ENCODE measurements around the gene SRD5A1. TPM values are rescaled to one million over a fixed set of nuclear protein-coding genes. Genes with fewer than 3 reads are reported as not detected.

Gene SRD5A1
- total RNA-seq, 4 donors from 2014 or later = 3.5 to 11.5 (median 6.9) TPM

DNA sequence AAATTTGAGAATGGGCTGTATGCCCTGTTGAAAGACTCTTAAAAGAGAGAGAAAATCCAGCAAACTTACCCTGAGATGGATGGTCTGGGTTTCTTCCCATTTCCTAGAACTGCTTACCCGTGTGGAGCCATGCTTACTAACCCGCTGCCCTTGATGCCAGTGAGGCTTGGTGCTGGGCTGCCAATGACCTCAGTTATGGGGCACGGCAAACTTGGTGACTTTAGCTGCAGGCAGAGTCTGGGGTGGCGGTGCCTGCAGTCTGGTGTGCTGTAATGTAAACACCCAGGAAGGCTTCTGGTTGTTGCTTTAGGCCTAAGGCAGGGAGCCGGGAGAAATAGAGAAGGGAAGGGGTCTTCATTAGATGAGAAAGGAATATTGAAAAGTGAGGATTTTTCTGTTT, 72.7 kb downstream of the SRD5A1 start:
- no peaks in the 10 kb centered on the region for H3K27me3 ChIP-seq
- peaks cover 0 to 12% (median 3%) of the 10 kb centered on the region in 4 donors for H3K4me1 ChIP-seq
- no peak overlapping the region for H3K27ac ChIP-seq
- 85 to 87% methylated on average over 5 of the region's 5 CpGs for WGBS, 2 donors
- no peaks in the 10 kb centered on the region for H3K36me3 ChIP-seq
- TF ChIP-seq EP300 (IDR thresholded peaks at IDR 0.05) = no peak
- no peak overlapping the region for H3K4me3 ChIP-seq
- no peak for DNase-seq (ENCODE audit: low spot score in 2 of 2)
- H3K9me3 ChIP-seq = no peaks in the 10 kb centered on the region

DNA sequence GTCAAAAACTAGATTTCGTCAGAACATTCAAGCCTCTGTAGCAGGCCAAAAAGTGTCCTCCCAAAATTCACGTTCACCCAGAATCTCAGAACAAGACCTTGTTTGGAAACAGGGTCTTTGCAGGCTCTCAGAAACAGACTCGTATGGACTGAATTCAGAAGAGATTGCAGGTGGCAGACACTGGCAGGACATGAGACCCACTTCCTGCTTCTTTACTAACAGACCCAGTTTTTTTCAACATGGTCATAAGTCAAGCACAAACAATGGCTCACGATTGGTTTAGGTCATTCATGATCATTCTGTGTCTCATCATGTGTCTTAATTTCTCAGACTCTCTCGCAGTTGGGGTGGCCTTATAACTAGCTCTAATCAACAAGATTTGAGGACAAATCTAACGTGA, 74.6 kb downstream of the SRD5A1 start:
- TF ChIP-seq EP300 (IDR thresholded peaks at IDR 0.05) = no peak
- TF ChIP-seq, protein P1, sequence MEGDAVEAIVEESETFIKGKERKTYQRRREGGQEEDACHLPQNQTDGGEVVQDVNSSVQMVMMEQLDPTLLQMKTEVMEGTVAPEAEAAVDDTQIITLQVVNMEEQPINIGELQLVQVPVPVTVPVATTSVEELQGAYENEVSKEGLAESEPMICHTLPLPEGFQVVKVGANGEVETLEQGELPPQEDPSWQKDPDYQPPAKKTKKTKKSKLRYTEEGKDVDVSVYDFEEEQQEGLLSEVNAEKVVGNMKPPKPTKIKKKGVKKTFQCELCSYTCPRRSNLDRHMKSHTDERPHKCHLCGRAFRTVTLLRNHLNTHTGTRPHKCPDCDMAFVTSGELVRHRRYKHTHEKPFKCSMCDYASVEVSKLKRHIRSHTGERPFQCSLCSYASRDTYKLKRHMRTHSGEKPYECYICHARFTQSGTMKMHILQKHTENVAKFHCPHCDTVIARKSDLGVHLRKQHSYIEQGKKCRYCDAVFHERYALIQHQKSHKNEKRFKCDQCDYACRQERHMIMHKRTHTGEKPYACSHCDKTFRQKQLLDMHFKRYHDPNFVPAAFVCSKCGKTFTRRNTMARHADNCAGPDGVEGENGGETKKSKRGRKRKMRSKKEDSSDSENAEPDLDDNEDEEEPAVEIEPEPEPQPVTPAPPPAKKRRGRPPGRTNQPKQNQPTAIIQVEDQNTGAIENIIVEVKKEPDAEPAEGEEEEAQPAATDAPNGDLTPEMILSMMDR (IDR thresholded peaks at IDR 0.05) = no peak
- no peak for TF ChIP-seq POLR2A (IDR thresholded peaks at IDR 0.05)
- DNase-seq (ENCODE audit: low spot score in 2 of 2) = no peak
- Histone ChIP-seq H3K4me1 (peaks cover 0 to 20% (median 5%) of the 10 kb centered on the region in 4 donors), H3K27me3 (no peaks in the 10 kb centered on the region), H3K9me3 (no peaks in the 10 kb centered on the region), H3K27ac (no peak overlapping the region), H3K4me3 (no peak overlapping the region), H3K36me3 (no peaks in the 10 kb centered on the region)
- WGBS, 2 donors = 68% methylated on average over 6 of the region's 6 CpGs

DNA sequence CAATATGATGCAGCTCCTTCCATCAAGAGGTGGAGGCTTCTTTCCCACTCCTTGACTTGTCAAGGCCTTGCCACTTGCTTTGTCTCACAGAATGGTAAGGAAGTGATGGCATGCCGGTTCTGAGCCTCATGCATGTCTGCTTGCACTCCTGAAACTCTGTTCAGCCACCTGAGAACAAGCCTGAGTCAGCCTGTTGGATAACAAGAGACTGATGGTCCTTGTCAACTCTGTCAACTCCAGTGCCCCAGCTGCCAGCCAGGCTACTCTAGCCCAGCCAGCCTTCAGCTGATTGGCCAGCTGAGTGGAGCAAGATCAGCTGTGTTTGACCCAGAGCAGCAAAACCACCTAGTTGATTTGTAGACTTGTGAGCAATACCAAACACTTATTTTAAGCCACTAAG, 75.6 kb downstream of the SRD5A1 start:
- no peak overlapping the region for H3K4me3 ChIP-seq
- no peak for DNase-seq (ENCODE audit: low spot score in 2 of 2)
- H3K36me3 ChIP-seq = no peaks in the 10 kb centered on the region
- no peaks in the 10 kb centered on the region for H3K27me3 ChIP-seq
- TF ChIP-seq EP300 (IDR thresholded peaks at IDR 0.05) (no peak), POLR2A (IDR thresholded peaks at IDR 0.05) (no peak)
- TF ChIP-seq, protein P1 (IDR thresholded peaks at IDR 0.05) = no peak
- H3K27ac ChIP-seq = no peak overlapping the region
- 60 to 73% methylated on average over 1 of the region's 1 CpG for WGBS, 2 donors
- H3K9me3 ChIP-seq = no peaks in the 10 kb centered on the region
- peaks cover 0 to 17% (median 5%) of the 10 kb centered on the region in 4 donors for H3K4me1 ChIP-seq

DNA sequence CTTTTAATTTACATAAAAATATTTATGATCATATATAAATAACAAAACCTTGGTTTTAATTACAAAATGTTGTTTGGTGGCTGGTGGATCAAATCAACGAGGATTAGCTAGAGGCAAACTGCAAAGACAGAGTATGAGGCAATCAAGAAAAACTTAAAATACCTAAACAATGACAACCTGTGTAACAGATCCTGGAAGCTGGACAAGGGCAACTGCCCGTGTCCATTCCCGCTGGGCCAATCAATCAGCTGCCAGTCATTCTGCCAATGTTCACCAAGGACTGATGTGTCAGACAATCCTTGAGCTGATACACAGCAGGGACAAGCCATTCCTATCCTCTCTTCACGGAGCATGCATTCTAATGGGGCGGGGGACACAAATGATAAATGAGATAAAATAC, 76.8 kb downstream of the SRD5A1 start:
- no peak for DNase-seq (ENCODE audit: low spot score in 2 of 2)
- H3K4me1 ChIP-seq = peaks cover 0 to 13% (median 3%) of the 10 kb centered on the region in 4 donors
- no peaks in the 10 kb centered on the region for H3K9me3 ChIP-seq
- WGBS, 2 donors = 76 to 80% methylated on average over 5 of the region's 5 CpGs
- H3K27me3 ChIP-seq = no peaks in the 10 kb centered on the region
- no peak overlapping the region for H3K4me3 ChIP-seq
- H3K27ac ChIP-seq = no peak overlapping the region
- no peaks in the 10 kb centered on the region for H3K36me3 ChIP-seq
- TF ChIP-seq, protein P1 (IDR thresholded peaks at IDR 0.05) = no peak
- TF ChIP-seq EP300 (IDR thresholded peaks at IDR 0.05) (no peak), POLR2A (IDR thresholded peaks at IDR 0.05) (no peak)

DNA sequence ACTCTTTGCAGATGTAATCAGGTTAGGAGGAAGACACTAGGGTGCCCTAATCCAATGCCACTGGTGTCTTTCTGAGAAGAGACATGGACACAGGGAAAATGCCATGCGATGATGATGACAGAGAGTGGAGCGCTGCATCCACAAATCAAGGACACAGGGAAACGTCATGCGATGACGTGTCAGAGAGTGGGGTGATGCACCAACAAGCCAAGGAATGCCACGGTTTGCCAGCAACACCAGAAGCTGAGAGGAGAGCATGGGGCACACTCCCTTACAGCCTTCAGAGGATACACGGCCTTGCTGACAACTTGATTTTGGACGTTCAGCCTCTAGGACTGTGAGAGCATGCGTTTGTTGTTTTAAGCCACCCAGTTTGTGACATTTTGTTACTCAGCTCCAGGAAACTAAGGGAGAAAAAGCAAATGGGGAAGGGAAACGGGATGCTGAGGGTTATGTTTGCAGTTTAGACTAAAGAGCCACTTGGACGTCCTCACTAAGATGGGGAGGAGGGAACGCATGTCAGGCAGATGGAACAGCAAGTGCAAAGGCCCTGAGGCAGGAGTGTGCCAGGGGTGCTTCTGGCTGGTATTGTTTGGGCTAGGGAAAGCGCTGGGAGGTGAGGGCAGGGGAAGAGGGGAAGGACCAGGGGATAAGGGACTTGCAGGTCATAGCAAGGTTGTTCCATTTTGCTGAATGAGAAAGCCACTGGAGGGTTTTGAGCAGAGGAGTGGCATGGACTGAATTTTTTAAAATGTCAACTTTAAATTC, 77.5 kb downstream of the SRD5A1 start:
- TF ChIP-seq POLR2A (IDR thresholded peaks at IDR 0.05) (no peak), EP300 (IDR thresholded peaks at IDR 0.05) (no peak)
- TF ChIP-seq, protein P1 (IDR thresholded peaks at IDR 0.05) = no peak
- no peaks in the 10 kb centered on the region for H3K27me3 ChIP-seq
- peaks cover 0 to 20% (median 9%) of the 10 kb centered on the region in 4 donors for H3K4me1 ChIP-seq
- no peak overlapping the region for H3K4me3 ChIP-seq
- DNase-seq (ENCODE audit: low spot score in 2 of 2) = no peak
- H3K27ac ChIP-seq = no peak overlapping the region
- no peaks in the 10 kb centered on the region for H3K36me3 ChIP-seq
- WGBS, 2 donors = 80 to 86% methylated on average over 13 of the region's 13 CpGs
- H3K9me3 ChIP-seq = no peaks in the 10 kb centered on the region
